HG03565 (cell line): ENCODE data around the gene PCNX2.

Experiments used
- ATAC-seq: cut with Tn5 transposase; IDR thresholded peaks from one replicate; pipeline ENCODE4 v1.9.1; 2021; ENCODE audit warnings: mild to moderate bottlenecking, moderate library complexity; ENCODE audit not compliant: unreplicated experiment

PCNX2 gene, protein sequence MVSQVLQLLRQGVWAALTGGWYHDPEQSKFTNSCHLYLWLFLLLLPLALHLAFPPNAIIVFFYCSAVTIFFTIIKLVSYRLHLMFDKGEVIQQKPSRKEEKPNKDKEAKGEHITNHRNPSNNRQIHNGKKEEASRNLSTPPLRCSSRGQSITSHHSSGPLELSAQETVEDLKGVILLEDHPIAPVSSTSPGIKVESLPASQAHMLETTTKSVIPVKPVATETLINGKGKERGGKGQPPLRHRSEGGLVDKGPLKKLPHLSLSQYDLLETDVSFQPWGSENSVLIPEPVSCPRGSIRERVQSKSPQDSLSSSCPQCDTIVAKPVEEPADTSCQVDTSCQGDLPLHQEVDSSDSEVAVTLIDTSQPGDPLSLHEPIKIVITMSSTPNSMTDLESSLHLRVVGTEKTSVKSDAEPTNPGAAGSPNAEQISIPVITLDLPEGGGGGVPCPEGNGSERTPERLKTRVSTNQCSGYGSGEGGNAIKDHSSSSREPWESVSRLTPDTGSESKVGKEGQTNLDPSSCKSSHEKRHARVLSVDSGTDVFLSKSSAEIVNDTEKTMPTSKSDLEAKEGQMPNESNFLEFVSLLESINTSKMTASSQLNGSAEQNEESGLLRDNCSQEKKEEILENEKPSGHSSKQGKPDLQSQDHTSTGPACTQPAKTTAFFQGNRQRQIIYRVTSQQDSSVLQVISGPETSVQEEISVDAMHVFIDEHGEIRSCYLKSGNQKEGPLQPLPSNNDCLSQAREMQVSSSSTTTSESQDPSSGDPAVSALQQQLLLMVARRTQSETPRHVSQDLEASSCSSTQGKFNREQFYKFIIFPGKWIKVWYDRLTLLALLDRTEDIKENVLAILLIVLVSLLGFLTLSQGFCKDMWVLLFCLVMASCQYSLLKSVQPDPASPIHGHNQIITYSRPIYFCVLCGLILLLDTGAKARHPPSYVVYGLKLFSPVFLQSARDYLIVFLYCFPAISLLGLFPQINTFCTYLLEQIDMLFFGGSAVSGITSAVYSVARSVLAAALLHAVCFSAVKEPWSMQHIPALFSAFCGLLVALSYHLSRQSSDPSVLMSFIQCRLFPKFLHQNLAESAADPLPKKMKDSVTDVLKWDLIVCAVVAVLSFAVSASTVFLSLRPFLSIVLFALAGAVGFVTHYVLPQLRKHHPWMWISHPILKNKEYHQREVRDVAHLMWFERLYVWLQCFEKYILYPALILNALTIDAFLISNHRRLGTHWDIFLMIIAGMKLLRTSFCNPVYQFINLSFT (N-terminal part only)

DNA sequence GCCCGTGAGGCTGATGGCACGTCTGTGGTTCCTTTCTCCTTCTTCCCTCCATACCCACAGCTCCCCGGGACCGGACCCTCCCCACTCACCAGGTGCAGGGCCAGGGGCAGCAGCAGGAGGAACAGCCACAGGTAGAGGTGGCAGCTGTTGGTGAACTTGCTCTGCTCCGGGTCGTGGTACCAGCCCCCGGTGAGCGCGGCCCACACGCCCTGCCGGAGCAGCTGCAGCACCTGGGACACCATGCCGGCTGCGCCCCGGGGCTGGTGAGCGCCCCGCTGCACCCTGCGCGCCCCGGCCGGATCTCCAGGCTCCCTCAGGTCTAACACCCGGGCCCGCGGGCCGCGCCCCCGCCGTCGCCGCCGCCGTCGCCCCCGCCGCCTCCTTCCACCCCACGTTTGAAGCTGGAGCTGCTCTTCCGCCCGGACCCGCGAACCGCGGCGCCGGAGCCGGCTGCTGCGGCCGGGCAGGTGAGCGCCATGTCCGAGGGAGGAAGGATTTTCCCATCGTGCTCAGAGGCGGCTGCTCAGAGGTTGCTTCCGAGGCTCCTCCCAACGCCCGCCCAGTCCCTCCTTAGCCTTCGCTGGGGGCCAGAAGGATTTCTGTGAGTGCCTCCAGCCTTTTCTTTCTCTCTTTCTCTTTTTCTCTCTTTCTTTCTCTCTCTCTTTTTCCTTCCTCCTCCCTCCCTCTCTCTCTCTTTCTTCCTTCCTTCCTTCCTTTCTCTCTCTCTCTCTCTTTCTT is at the start of gene PCNX2:
TSS of gene PCNX2 (minus strand) at position 489 of the 738 bp plus-strand sequence. CDS start at position 242, 247 bp downstream.
- peak; percentile 86 for ATAC-seq

DNA sequence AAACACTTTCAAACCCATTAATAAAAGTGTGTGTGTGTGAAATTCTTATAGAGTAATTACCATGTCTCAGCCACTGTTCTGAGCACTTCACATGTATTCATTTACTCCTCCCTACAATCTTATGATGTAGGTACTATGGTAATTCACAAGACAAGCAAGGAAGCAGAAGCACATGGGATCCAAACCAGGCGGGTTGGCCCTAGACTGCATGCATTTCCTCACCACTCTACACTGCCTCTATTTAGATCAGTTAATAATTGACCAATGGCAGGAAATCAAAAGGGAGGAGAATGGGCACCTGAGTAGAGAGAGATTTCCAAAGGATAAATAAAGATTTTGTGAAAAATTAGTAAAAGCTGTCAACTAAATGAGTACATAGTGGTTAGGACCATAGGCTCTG is 47.7 kb upstream of the PCNX2 start:
- ATAC-seq = no peak

DNA sequence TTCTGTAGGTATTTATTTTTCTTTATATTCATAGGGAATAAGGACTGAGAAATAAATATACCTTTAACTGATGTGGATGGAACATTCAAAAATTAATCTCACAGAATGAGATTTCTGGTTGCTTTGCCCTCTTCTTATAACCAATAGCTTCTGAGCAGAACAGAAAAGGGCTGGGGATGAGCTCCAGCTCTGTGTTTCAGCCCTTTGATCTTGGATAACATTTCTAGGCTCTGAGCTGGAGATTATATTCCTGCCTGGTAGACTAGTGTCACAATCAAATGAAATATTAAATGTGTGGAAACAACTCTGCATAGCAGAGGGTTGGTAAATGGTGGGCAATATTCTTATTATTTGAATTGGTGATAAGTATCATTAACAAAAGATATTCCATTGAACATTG is 46.6 kb upstream of the PCNX2 start:
- ATAC-seq = no peak

DNA sequence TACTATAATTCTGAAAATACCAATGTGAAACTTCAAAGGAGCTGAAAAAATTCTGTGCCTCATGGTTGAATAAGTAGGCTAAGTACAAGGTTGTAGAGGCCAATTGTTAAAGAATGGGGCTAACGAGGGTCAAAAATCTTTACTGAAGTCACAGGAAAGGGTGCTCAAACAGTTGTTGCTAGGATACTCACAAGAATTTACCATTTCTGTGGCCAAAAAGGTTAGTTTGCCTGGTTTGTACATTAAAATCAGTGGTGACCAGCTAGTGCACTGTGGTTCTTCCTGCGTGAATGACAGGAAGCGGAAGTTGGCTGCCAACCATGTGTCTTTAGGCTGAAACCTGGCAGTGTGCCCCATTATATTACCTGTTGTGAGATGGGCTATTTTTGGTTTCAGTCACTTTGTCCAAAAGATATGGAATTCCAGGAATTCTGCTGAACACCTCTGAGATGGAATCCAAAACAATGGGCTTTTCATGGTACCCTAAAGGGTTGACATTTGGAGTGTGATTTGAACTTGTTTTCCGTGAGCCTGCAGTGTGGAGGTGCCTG is 45.5 kb upstream of the PCNX2 start:
- ATAC-seq = no peak

DNA sequence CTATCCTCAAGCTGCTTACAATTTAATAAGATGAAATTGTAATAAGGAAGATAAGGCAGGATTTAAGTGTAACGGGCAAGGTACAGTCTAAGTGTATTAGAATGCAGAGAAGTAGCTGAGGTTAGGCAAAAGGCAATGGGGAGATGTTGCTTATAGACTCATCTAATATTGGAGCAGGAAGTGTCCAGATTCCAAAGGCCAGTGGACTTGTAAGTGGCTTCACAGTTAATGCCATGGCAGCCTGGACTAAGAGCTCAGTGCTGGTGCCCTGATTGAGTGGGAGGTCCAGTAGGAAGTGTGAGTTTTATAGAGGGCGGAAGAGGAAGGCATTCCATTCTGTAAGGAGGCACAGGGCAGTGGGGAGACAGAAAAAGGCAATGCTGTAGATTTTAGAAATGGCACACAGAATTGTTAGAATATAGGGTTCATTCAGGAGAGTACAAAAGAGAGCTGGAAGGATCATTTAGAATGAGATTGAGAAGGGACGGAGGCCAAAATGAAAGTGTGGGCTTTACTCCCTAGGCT is 44.6 kb upstream of the PCNX2 start:
- ATAC-seq = no peak

DNA sequence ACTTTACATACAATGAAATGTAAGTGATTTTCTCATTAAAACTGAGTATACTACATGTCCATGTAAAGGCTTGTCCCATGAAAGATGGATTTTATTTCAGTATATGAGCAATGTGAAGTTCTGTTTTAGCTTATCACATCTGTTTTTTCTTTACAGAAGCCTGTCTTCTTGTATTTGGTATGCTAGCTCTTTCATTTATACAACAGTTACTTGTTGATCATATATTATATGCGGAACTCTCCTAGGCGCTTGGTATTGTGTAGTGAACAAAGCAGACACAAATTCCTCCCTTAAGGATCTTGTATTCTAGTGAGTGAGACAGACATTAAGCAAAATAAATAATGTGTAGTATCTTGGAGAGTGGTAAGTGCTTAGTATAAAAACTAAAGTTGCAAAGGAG is 42.6 kb upstream of the PCNX2 start:
- no peak for ATAC-seq

DNA sequence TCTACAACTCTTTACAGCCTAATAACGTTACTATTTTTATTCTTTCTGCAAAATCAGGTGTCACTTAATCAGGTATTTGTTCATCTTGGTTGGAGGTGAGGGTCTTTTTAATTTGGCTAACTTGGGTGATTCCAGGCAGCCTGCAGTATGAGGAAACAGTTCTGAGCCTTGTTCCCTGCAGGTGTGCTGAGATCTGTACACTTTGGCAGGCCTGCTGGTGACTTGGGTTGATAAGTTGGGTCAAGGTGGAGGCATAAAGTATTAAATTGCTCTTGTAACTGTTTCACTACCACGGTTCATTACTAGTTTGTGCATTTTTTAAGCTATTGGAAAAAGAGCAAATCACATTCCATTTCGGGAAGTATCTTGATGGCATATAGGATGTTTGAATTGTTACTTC is 42.0 kb upstream of the PCNX2 start:
- ATAC-seq = no peak

DNA sequence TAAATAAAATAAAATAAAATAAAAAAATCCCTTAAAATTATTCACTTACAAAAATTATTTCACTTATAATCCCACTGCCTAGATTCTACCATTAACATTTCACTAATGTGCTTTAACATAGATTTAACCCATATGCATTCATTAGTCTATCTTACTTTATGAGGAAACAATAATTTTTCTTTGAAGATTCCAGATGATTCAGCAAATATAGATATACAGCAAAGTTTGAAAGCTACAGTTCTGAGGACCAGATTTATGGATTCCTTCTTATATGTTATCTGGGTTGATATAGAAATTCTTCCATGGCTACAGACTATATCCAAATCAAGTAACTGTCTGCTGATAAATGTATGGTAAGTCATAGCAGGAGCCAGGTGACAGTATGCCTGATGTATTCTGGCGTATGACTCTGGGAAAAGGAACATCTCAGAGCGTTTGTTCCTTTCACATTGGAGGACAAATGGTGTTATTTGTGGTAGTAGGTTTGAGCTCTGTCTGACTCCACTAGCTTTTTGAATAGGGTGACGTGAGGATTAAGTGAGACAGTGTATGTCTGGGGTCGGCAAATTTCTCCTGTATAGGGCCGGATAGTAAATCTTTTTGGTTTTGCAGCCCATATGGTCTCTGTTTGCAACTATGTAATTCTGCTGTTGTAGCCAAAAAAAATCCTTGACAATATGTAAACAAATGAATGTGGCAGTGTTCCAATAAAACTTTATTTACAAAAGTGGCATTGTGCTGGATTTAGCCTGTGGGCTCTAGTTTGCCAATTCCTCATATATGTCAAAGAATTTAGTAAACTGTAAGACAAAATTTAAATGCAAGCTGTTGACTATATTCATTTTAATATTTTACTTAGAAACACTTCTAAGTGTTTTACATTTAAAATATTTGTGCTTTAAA is 41.3 kb upstream of the PCNX2 start:
- ATAC-seq = no peak

DNA sequence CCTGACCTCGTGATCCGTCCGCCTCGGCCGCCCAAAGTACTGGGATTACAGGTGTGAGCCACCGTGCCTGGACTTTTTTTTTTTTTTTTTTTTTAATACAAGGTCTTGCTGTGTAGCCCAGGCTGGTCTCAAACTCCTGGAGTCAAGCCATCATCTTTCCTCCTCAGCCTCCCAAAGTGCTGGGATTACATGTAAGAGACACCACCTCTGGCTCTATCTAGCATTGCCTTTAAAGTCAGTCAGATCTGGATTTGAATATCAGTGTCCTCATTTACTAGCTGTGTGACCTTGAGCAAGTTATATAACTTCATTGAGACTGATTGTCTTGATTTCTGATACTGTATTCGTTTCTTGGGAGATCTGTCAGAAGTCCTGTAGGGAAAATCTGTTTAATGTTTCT is 38.6 kb upstream of the PCNX2 start:
- no peak for ATAC-seq

DNA sequence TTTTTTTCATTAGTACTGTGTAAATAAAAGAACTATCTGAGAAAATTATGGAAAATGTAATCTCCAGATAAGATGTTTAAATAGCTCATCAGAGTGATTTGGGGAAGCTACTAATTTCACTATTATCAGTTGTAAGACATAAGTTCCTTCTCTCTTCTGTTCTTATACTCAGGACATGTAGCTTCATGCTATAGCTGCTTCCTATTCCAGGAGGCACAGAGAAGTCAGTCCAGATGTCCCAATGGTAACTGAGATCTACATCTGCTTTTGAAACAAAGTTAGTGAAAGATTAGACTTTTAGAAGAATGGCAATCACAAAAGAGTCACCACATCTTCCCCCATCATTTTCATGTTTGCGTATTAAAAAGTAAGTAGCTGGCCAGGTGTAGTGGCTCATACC is 37.6 kb upstream of the PCNX2 start:
- no peak for ATAC-seq

DNA sequence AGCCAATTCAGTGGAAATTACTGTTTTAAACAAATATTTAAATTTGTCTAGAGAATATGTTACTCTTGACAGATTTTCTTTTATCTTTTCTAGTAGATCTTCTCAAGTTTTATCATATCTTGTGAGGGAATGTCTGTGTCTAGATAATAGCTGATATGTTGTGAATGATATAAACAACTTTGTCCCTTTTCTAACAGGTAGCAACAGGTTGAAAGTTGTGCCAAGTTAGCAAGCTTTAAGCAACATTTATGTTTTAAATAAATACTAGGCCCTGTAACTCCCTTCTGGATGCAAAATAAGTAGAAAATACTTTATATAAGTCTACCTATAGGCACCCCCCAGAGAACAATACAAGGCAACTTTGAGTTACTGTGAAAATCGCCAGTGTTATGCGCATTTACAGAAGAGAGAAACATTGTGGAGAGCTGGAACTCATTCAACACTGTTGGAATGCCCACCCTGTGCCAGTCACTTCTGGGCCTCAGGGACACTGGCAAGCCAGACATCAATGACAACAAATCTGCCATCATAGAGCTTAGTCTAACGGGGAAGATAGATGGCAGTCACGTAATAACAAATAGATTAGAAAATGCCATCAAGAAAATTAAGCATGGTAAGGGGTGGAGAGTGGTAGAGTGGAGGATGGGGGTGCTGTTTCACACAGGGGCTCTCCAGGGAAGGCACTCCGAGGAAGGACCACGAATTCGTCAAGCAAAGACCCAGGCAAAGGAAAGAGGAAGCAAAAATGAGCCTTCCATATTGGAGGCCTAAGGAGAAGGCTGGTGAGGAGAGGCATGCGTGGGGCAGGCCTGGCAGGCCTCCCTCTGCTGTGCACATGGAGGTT is 36.4 kb upstream of the PCNX2 start:
- ATAC-seq = no peak

DNA sequence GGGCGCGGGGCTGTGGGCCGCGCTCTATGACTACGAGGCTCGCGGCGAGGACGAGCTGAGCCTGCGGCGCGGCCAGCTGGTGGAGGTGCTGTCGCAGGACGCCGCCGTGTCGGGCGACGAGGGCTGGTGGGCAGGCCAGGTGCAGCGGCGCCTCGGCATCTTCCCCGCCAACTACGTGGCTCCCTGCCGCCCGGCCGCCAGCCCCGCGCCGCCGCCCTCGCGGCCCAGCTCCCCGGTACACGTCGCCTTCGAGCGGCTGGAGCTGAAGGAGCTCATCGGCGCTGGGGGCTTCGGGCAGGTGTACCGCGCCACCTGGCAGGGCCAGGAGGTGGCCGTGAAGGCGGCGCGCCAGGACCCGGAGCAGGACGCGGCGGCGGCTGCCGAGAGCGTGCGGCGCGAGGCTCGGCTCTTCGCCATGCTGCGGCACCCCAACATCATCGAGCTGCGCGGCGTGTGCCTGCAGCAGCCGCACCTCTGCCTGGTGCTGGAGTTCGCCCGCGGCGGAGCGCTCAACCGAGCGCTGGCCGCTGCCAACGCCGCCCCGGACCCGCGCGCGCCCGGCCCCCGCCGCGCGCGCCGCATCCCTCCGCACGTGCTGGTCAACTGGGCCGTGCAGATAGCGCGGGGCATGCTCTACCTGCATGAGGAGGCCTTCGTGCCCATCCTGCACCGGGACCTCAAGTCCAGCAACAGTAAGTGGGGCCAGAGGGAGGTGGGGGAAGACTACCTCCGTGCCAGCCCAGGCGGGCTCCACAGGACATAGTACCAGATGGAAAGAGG is 32.8 kb upstream of the PCNX2 start:
- no peak for ATAC-seq

DNA sequence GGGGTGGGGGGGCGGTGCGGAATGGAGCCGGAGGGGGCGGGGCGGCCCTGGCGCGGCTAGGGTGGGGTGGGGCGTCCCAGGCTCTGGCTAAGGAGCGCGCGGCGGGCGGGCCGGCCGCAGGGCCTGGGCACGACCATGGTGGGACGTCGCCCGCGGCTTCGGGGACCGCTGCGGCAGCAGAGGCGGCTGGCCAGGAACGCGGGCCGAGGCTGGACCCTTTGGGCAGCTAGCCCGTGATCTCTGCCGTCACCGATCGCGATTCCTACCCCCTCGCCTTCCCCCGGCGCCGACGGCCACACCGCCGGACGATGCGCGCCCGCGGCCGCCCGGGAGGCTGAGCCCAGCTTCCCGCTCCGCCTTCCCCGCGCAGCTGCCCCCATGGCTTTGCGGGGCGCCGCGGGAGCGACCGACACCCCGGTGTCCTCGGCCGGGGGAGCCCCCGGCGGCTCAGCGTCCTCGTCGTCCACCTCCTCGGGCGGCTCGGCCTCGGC is 32.2 kb upstream of the PCNX2 start, which contains the start of gene MAP3K21:
TSS of gene MAP3K21 (plus strand) at position 74 of the 491 bp plus-strand sequence. CDS start at position 379, 305 bp downstream.
- ATAC-seq = no peak

DNA sequence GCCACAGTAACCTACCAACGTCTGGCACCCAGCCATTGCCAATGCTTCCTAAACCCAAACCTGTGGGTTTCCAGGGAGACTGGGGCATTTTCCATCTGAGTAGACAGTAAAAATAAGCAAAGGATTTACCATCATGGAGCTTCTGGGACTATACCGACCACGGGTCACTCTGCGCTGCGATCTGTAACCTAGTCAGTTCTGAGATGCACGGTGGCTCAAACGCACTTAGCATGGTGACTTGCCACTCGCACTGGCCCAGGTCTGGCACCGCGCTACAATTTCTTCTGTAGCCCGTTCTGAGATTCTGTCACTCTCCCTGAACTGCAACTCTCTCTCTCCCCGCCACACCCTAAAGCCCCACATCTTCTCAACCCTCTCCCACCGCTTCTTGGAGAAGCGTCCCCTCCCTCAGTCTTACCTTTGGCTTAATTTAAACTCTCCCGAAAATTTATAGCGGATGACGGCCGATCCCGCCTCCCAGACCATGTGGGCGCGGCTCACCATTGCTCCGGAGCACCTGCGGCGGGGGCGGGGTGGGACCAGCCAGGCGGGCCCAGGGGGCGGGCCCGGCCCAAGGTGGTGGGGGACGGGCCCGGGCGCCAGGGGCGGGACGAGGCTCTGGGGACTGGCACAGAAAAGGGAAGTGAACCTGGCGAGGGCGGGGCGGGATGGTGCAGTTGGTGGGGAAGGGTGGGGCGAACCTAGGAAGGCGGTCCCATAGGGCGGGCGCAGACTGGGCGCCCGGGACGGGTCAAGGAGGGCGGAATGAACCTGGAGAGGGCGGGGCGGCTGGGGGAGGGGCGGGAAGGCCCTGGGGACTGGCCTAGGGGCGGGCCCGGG is 31.5 kb upstream of the PCNX2 start:
- peak; percentile 82 for ATAC-seq

DNA sequence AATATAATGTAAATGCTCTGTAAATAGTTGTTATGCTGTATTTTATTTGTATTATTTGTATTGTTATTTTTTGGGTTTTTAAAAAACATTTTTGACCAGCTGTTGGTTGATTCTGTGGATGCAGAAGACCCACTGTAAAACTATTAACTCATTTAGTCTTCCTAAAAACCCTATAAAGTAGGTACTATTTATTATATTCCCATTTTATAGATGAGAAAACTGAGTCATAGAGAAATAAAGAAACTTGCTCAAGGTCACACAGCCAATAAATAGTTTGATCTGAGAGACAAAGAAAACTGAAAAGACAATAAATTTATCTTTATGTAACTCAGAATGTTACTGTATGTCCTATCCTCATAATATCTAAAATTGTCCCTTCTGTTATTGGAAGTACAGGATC is 30.8 kb upstream of the PCNX2 start:
- no peak for ATAC-seq

DNA sequence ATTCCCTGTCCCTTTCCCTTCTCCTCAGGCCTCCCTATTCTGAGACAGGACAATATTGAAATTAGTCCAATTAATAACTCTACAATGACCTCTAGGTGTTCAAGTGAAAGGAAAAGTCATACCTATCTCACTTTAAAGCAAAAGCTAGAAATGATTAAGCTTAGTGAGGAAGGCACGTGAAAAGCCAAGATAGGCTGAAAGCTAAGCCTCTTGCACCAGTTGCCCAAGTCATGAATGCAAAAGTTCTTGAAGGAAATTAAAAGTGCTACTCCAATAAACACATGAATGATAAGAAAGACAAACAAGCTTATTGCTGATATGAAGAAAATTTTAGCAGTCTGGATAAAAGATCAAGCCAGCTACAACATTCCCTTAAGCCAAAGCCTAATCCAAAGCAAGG is 28.2 kb upstream of the PCNX2 start:
- ATAC-seq = no peak
